VCaP (cell line): Measurements from ENCODE around the gene P2RY13.

Source experiments
- H3K27ac ChIP-seq: fragments of 450-650 bp; 2 replicates; pipeline ENCODE4 v1.5.1; 2017
- CTCF ChIP-seq: fragments of 450-650 bp; conservative IDR thresholded peaks from 2 replicates; pipeline ENCODE4 v1.5.1; 2017; ENCODE audit warnings: mild to moderate bottlenecking, moderate library complexity

The P2RY13 gene

GRCh38 chr3:151329363-151329762, at the start of gene P2RY13:
P2RY13 (minus strand) TSS chr3:151329549; CDS start chr3:151329528, 21 bp downstream.
- H3K27ac ChIP-seq: no peak within 1 kb of the TSS
- TF ChIP-seq CTCF: no peak

GRCh38 chr3:151377768-151378385, 48.5 kb upstream of the P2RY13 start:
- TF ChIP-seq CTCF: no peak
- no peak overlapping the region for H3K27ac ChIP-seq

GRCh38 chr3:151372063-151372820, 42.9 kb upstream of the P2RY13 start:
- H3K27ac ChIP-seq: no peak overlapping the region
- TF ChIP-seq CTCF: no peak

- H3K27ac ChIP-seq: no peak overlapping the region
- TF ChIP-seq CTCF: no peak
Measured at GRCh38 chr3:151371526-151371925, 42.2 kb upstream of the P2RY13 start.

- TF ChIP-seq CTCF: no peak
- no peak overlapping the region for H3K27ac ChIP-seq
Measured at GRCh38 chr3:151367448-151367847, 38.1 kb upstream of the P2RY13 start.

- no peak for TF ChIP-seq CTCF
- H3K27ac ChIP-seq: no peak overlapping the region
Measured at GRCh38 chr3:151366993-151367392, 37.6 kb upstream of the P2RY13 start.

GRCh38 chr3:151362751-151363174, 33.4 kb upstream of the P2RY13 start:
- no peak for TF ChIP-seq CTCF
- no peak overlapping the region for H3K27ac ChIP-seq
